ENCODE data around the gene GSK3B.

The GSK3B gene

GRCh38 chr3:119817583-119818363, 276.5 kb downstream of the GSK3B start:
- no peak for DNase-seq (ENCODE audit: low spot score)

GRCh38 chr3:119817071-119817470, 277.2 kb downstream of the GSK3B start:
- no peak for DNase-seq (ENCODE audit: low spot score)

GRCh38 chr3:119815716-119816115, 278.5 kb downstream of the GSK3B start:
- no peak for DNase-seq (ENCODE audit: low spot score)

GRCh38 chr3:119812491-119813058, 281.7 kb downstream of the GSK3B start:
- DNase-seq (ENCODE audit: low spot score): no peak

GRCh38 chr3:119810018-119810435, 284.2 kb downstream of the GSK3B start:
- no peak for DNase-seq (ENCODE audit: low spot score)

GRCh38 chr3:119809249-119810017, 284.8 kb downstream of the GSK3B start:
- no peak for DNase-seq (ENCODE audit: low spot score)

GRCh38 chr3:119808843-119809242, 285.4 kb downstream of the GSK3B start:
- DNase-seq (ENCODE audit: low spot score): no peak

GRCh38 chr3:119808244-119808643, 286.0 kb downstream of the GSK3B start:
- no peak for DNase-seq (ENCODE audit: low spot score)

- no peak for DNase-seq (ENCODE audit: low spot score)
These were observed 293.4 kb downstream of the GSK3B start for GRCh38 chr3:119800844-119801243.

GRCh38 chr3:119796785-119797184, 297.5 kb downstream of the GSK3B start:
- no peak for DNase-seq (ENCODE audit: low spot score)

- no peak for DNase-seq (ENCODE audit: low spot score)
These were observed 297.9 kb downstream of the GSK3B start for GRCh38 chr3:119796368-119796767.

GRCh38 chr3:119795849-119796248, 298.4 kb downstream of the GSK3B start:
- no peak for DNase-seq (ENCODE audit: low spot score)

GRCh38 chr3:119794971-119795612, 299.2 kb downstream of the GSK3B start:
- no peak for DNase-seq (ENCODE audit: low spot score)

- DNase-seq (ENCODE audit: low spot score): no peak
These were observed 299.8 kb downstream of the GSK3B start for GRCh38 chr3:119794401-119794800.

GRCh38 chr3:119792270-119792669, 302.0 kb downstream of the GSK3B start:
- no peak for DNase-seq (ENCODE audit: low spot score)

GRCh38 chr3:119790369-119790768, 303.9 kb downstream of the GSK3B start:
- no peak for DNase-seq (ENCODE audit: low spot score)

- no peak for DNase-seq (ENCODE audit: low spot score)
These were observed 307.8 kb downstream of the GSK3B start for GRCh38 chr3:119786409-119786808.

GRCh38 chr3:119783883-119784282, 310.4 kb downstream of the GSK3B start:
- no peak for DNase-seq (ENCODE audit: low spot score)

GRCh38 chr3:119783255-119783654, 311.0 kb downstream of the GSK3B start:
- DNase-seq (ENCODE audit: low spot score): no peak

- no peak for DNase-seq (ENCODE audit: low spot score)
These were observed 311.8 kb downstream of the GSK3B start for GRCh38 chr3:119782460-119782859.

GRCh38 chr3:119781330-119782198, 312.7 kb downstream of the GSK3B start, which contains the start of gene NR1I2:
Gene NR1I2, plus strand, starts transcription at chr3:119782101.
- peak; percentile 20 for DNase-seq (ENCODE audit: low spot score)
